Activated CD4-positive, alpha-beta T cell treated with anti-CD3 and anti-CD28 coated beads for 4 hours (primary cell): ENCODE measurements around the gene PLET1.

Experiments
- DNase-seq, 2 donors: peaks; one replicate each; pipeline ENCODE4 v3.0.0-alpha.2; 2020

Gene PLET1

GRCh38 chr11:112280268-112281126 is 19.8 kb upstream of the PLET1 start:
- DNase-seq: peak; percentile 71

DNA sequence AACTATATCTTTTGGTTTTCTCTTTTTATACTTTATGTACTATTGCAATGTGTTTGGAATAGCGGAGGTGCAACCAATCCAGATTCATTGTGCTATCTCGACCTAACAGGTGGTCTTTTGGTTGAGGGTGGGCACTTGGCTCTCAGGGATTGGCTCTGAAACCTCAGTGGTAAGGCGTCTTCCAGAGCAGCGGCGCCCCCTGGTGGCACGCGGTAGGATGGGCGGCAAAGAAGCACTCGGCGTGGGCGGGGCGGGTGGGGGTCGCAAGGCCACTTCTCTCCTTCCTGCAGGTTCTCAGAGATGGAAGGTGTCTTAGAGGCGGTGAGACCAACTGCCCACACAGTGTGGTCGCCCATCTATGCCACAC is 19.2 kb upstream of the PLET1 start:
- peak; percentile 69 to 75 for DNase-seq

DNA sequence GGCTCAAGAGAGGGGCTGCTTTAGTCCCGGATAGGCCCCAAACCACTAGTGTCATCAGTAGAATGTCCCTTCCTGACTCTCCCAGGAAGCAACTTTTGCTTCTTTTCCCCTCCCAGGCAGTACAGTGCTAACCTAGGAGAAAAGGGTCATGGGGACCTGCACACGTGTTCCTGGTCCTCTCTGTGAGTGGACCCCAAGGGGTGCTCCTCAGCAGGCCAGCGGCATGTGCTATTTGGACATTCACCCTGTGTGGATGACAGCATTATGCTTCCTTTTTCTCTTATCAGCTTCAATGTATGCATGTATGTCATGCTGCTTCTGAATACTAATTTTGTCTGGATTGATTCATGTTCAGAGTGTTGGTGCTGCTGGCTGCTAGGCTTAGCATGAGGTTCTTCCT is 18.1 kb upstream of the PLET1 start:
- DNase-seq: no peak

DNA sequence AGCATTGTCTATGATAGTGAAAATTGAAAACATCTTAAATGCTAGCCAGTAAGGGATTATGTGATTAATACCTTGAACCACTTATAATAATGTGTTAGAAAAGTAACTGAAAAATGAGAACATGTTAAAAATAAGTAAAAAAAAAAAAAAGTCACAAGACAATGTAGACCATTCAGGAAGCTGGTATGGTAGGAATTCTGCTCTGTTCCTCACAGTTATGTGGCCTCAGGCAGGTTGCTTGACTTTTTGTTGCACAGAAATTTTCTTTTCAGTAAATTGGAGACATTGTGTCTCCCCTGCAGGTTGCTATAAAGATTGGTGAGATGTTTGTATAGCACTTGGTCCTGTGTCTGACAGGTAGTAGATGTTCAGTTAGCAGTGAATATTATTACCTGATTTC is 17.3 kb upstream of the PLET1 start:
- DNase-seq: no peak

- DNase-seq: no peak
Measured at GRCh38 chr11:112277029-112277428, 16.4 kb upstream of the PLET1 start.

DNA sequence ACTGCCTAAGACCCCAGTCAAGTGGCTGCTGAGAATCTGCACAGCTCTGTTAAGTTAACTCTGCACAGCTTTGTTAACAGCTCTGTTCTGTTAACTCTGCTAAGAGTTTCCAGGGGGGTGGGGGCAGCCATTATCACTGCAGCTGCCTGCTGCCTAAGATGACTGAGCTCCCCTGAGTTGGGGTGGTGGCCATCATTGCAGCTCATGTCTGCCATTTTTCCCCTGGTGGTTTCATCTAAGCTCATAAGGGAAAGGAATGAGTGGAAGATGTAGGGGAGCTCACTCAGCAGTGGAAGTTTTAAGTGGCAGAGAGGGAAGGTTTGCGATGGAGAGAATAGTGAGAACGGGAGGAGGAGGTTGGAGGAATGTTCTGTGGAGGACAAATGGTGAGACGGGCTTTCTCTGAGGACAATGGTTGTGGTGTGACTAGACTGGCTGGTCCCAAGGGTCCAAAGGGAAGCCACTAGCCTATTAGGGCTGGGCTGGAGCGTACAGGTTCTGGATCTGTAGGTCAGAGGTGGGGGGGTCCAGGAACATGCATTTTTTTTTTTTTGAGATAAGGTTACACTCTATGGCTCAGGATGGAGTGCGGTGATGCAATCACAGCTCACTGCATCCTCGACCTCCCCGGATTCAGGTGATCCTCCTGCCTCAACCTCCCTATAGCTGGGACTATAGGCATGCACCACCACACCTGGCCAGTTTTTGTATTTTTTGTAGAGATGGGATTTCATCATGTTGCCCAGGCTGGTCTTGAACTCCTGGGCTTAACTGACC is 13.5 kb upstream of the PLET1 start:
- no peak for DNase-seq

- DNase-seq: no peak
Measured at GRCh38 chr11:112273066-112273465, 12.4 kb upstream of the PLET1 start.

DNA sequence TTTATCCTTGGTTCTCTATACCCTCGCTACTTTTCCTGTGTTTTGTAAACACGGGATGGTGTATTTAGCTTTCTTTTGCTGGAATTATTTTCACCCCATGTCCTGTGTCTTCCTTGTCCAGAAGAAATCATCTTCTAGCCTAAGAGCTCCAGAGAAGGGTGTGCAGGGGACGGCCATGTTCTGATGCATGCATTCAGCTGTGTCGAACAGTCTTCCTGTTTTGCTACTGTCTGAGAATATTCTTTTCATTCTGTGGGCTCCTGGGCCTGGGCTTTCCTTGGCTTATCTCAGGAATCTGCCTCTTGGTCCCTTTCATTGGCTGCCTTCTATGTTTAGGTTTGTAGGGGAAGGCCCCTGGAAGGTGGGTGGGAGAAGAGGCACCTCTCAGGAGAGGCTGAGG is 10.6 kb upstream of the PLET1 start:
- DNase-seq: no peak

DNA sequence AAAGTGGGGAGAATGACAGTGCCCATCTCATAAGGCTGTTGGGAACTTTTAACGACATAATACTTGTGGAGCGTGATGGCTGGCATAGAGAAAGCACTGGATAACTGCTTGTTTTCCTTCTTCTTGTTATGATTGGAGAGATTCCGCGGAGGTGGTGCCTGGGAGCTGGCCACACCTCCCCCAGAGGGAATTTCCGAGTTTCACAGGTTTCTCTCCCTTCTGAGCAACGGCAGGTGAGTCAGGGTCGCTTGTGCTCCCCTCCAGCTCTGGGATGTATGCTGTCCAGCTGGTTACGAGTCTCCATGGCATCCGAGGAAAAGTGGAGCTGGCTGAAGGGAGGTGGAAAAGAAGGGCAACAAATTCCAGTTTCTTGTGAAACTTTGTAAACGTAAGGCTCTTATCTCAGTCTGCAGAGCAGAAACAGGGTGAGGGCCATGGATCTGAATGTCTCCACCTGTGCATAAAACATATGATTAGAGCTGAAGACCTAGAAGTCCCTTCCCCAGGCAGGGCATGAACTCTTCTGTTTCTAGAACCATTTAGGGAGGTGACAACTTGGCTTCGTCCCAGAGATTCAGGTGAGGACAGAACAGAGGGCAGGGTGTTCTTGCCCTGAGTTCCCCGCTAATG is 10.0 kb upstream of the PLET1 start:
- no peak for DNase-seq

DNA sequence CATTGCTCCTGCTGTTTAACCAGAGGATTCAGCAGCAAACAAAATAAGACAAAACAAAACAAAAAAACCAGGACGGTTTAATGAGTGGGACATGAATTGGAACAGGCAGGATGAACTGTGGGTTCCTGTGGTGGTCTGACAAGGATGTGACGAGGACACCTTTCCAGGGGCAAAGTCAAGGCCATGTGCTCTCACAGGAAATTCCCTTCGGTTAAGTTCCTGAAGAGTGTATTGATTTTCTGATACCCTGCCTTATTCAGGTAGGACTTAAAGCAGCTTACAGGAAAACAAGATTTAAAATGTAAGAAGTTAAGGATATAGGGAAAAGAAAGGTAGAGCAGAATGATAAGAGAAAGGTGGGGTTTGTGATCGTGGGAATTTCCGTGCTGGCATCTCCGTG is 8.5 kb upstream of the PLET1 start:
- DNase-seq: no peak

GRCh38 chr11:112268406-112268805 is 7.7 kb upstream of the PLET1 start:
- DNase-seq: no peak

- no peak for DNase-seq
Measured at GRCh38 chr11:112267188-112267591, 6.5 kb upstream of the PLET1 start.

DNA sequence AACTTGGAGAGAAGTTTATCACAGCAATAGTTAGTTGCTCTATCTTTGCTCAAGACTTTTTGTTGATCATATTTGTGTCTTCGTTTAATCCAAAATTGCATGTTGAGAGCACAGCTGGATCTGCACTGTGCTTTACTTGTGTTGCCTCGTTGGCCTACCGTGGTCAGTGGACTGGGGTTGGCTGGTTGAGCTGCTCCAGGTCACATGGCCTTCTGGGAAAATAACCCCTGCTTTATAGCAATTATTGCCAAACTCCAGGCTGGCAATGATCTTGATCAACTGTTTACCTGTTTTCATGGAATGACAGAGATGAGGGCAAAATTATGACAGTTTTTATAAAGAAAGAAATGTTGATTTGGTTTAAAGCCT is 5.7 kb upstream of the PLET1 start:
- no peak for DNase-seq

GRCh38 chr11:112265659-112266409 is 5.2 kb upstream of the PLET1 start:
- no peak for DNase-seq

GRCh38 chr11:112255067-112255720 is 5.5 kb downstream of the PLET1 start:
- no peak for DNase-seq

GRCh38 chr11:112253605-112254242 is 6.9 kb downstream of the PLET1 start:
- no peak for DNase-seq

DNA sequence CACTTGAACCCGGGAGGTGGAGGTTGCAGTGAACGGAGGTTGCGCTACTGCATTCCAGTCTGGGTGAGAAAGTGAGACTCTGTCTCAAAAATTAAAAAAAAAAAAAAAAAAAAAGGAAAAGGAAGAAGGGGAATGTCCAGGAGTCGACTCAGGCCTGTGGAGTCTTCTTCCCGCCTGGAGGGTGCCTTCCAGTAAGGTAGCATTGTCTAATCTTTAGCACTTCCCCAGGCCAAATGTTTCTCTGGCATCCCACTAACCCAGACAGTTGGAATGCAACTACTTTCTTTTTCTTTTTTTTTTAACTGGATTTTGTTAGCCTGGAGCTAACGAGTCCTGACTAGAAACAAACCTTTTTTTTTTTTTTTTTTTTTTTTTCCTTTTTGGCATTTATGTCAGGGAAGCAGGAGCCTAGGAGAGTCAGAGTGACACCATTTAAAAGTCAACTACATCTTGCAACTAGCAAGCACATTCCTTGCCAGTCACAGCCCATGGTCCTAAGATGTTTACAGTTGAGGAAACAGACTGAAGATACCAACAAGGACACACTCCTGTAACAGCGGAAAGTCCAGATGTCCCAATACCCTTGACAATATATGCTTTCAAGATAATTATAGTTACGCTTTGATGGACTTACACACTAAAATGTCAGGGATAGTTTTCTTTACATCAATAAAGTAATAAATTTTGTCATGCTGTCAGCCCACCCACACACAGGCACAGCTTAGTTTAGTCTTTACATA is 10.6 kb downstream of the PLET1 start:
- DNase-seq: no peak

GRCh38 chr11:112248201-112248600 is 12.5 kb downstream of the PLET1 start:
- DNase-seq: no peak

- DNase-seq: no peak
Measured at GRCh38 chr11:112247201-112247600, 13.5 kb downstream of the PLET1 start.

- no peak for DNase-seq
Measured at GRCh38 chr11:112241486-112241885, 19.2 kb downstream of the PLET1 start.

- no peak for DNase-seq
Measured at GRCh38 chr11:112238041-112238440, 22.6 kb downstream of the PLET1 start.
